ENCODE results near the gene C15orf61.

C15orf61 gene

GRCh38 chr15:67521029-67521782, at the start of gene C15orf61:
Gene C15orf61, plus strand, starts transcription at chr15:67521131. Its CDS starts 118 bp downstream, at chr15:67521249.
- FAIRE-seq, result peak; percentile 87
- DNase-seq (ENCODE audit: extremely low spot score, insufficient read length, low read depth), result peak; percentile 86

GRCh38 chr15:67472957-67473356, 48.0 kb upstream of the C15orf61 start:
- DNase-seq (ENCODE audit: extremely low spot score, insufficient read length, low read depth) (no peak), FAIRE-seq (no peak)

GRCh38 chr15:67474405-67475110, 46.4 kb upstream of the C15orf61 start:
- no peak for DNase-seq (ENCODE audit: extremely low spot score, insufficient read length, low read depth)
- no peak for FAIRE-seq

- no peak for FAIRE-seq
- DNase-seq (ENCODE audit: extremely low spot score, insufficient read length, low read depth), result no peak
Observed at GRCh38 chr15:67479781-67480505, 41.0 kb upstream of the C15orf61 start.

GRCh38 chr15:67480741-67481140, 40.2 kb upstream of the C15orf61 start:
- DNase-seq (ENCODE audit: extremely low spot score, insufficient read length, low read depth) (no peak), FAIRE-seq (no peak)

GRCh38 chr15:67481680-67482079, 39.3 kb upstream of the C15orf61 start:
- no peak for FAIRE-seq
- no peak for DNase-seq (ENCODE audit: extremely low spot score, insufficient read length, low read depth)

GRCh38 chr15:67495585-67495984, 25.3 kb upstream of the C15orf61 start:
- DNase-seq (ENCODE audit: extremely low spot score, insufficient read length, low read depth) (no peak), FAIRE-seq (no peak)

- peak; percentile 38 for FAIRE-seq
- DNase-seq (ENCODE audit: extremely low spot score, insufficient read length, low read depth), result no peak
Observed at GRCh38 chr15:67501177-67501835, 19.6 kb upstream of the C15orf61 start.

- FAIRE-seq (no peak), DNase-seq (ENCODE audit: extremely low spot score, insufficient read length, low read depth) (no peak)
Observed at GRCh38 chr15:67501836-67502461, 19.0 kb upstream of the C15orf61 start.

- FAIRE-seq (no peak), DNase-seq (ENCODE audit: extremely low spot score, insufficient read length, low read depth) (no peak)
Observed at GRCh38 chr15:67504056-67504455, 16.9 kb upstream of the C15orf61 start.

- DNase-seq (ENCODE audit: extremely low spot score, insufficient read length, low read depth) (no peak), FAIRE-seq (no peak)
Observed at GRCh38 chr15:67504796-67505195, 16.1 kb upstream of the C15orf61 start.

- no peak for DNase-seq (ENCODE audit: extremely low spot score, insufficient read length, low read depth)
- FAIRE-seq, result peak; percentile 72
Observed at GRCh38 chr15:67505675-67506572, 15.0 kb upstream of the C15orf61 start.

GRCh38 chr15:67506775-67507747, 13.9 kb upstream of the C15orf61 start:
- no peak for DNase-seq (ENCODE audit: extremely low spot score, insufficient read length, low read depth)
- FAIRE-seq, result peak; percentile 35

GRCh38 chr15:67508407-67508806, 12.5 kb upstream of the C15orf61 start:
- no peak for FAIRE-seq
- no peak for DNase-seq (ENCODE audit: extremely low spot score, insufficient read length, low read depth)

- FAIRE-seq (no peak), DNase-seq (ENCODE audit: extremely low spot score, insufficient read length, low read depth) (no peak)
Observed at GRCh38 chr15:67509918-67510317, 11.0 kb upstream of the C15orf61 start.

- DNase-seq (ENCODE audit: extremely low spot score, insufficient read length, low read depth) (no peak), FAIRE-seq (no peak)
Observed at GRCh38 chr15:67510597-67511190, 10.2 kb upstream of the C15orf61 start.

- FAIRE-seq, result no peak
- no peak for DNase-seq (ENCODE audit: extremely low spot score, insufficient read length, low read depth)
Observed at GRCh38 chr15:67511606-67512005, 9.3 kb upstream of the C15orf61 start.
